HEK293 (cell line): ENCODE measurements around the gene RALA.

Experiments used
- CTCF ChIA-PET: fragments of 350-600 bp; formaldehyde crosslinking; extraction: SDS; loops from one replicate; lab custom pipeline; 2021; ENCODE audit warnings: antibody characterized with exemption; lab: Yijun Ruan, JAX
- POLR2A ChIA-PET: fragments of 300-600 bp; formaldehyde crosslinking; extraction: SDS; loops from one replicate; lab custom pipeline; 2020; ENCODE audit warnings: antibody characterized with exemption, inconsistent platforms; lab: Yijun Ruan, JAX
- H3K27ac ChIP-seq: fragments of 200-500 bp; sonication (Bioruptor generic); 2 replicates; pipeline ENCODE4 v1.5.1; 2014; ENCODE audit warnings: low read depth, low read length, control low read depth, inconsistent platforms; ENCODE audit errors: extremely low read depth
- H3K36me3 ChIP-seq, 2 experiments: fragments of 200-500 bp in 1 of 2; sonication (Bioruptor generic) in 1 of 2; 1 replicate in 1 of 2; 2 replicates in 1 of 2; pipeline ENCODE4 v1.5.1; 2014 to 2017; ENCODE audit warnings: inconsistent platforms in 2 of 2, low read length in 2 of 2; ENCODE audit not compliant: control insufficient read depth in 2 of 2, insufficient read depth in 1 of 2
- H3K4me1 ChIP-seq: fragments of 200-500 bp; sonication (Bioruptor generic); 2 replicates; pipeline ENCODE4 v1.5.1; 2014; ENCODE audit warnings: mild to moderate bottlenecking, low read length, inconsistent platforms; ENCODE audit not compliant: control insufficient read depth, insufficient read depth
- H3K4me3 ChIP-seq: 2 replicates; pipeline ENCODE4 v1.5.1; 2011; ENCODE audit warnings: low read depth, mild to moderate bottlenecking, control low read depth, low read length, moderate library complexity
- H3K9me3 ChIP-seq: fragments of 200-500 bp; sonication (Bioruptor generic); 2 replicates; pipeline ENCODE4 v1.5.1; 2014; ENCODE audit warnings: low read depth, low read length, inconsistent platforms; ENCODE audit not compliant: control insufficient read depth, insufficient read depth
- PATZ1 ChIP-seq: fragments of 450-650 bp; formaldehyde crosslinking; IDR thresholded peaks from 2 replicates; pipeline ENCODE4 v1.5.1; 2016; ENCODE audit warnings: missing biosample characterization, missing genetic modification characterization
- PRDM2 ChIP-seq: fragments of 450-650 bp; formaldehyde crosslinking; IDR thresholded peaks from 2 replicates; pipeline ENCODE4 v1.5.1; 2016; ENCODE audit warnings: missing biosample characterization, missing genetic modification characterization, borderline replicate concordance
- SCRT1 ChIP-seq: fragments of 450-650 bp; formaldehyde crosslinking; IDR thresholded peaks from 2 replicates; pipeline ENCODE4 v1.5.1; 2016; ENCODE audit warnings: missing biosample characterization, missing genetic modification characterization, borderline replicate concordance
- ZBTB44 ChIP-seq: fragments of 450-650 bp; IDR thresholded peaks from 2 replicates; pipeline ENCODE4 v1.5.1; 2018; ENCODE audit warnings: missing biosample characterization, mild to moderate bottlenecking, missing genetic modification characterization
- ZBTB6 ChIP-seq: fragments of 450-650 bp; formaldehyde crosslinking; IDR thresholded peaks from 2 replicates; pipeline ENCODE4 v1.5.1; 2017; ENCODE audit warnings: missing biosample characterization, missing genetic modification characterization
- ZBTB8A ChIP-seq: fragments of 450-650 bp; formaldehyde crosslinking; IDR thresholded peaks from 2 replicates; pipeline ENCODE4 v1.5.1; 2016; ENCODE audit warnings: missing biosample characterization, missing genetic modification characterization
- ZNF140 ChIP-seq: fragments of 450-650 bp; formaldehyde crosslinking; IDR thresholded peaks from 2 replicates; pipeline ENCODE4 v1.5.1; 2016; ENCODE audit warnings: missing biosample characterization, missing genetic modification characterization
- ZNF19 ChIP-seq: fragments of 450-650 bp; formaldehyde crosslinking; IDR thresholded peaks from 2 replicates; pipeline ENCODE4; 2016; ENCODE audit warnings: missing biosample characterization, missing genetic modification characterization, low read depth
- ZNF324 ChIP-seq: fragments of 450-650 bp; formaldehyde crosslinking; IDR thresholded peaks from 2 replicates; pipeline ENCODE4 v1.5.1; 2016; ENCODE audit warnings: missing biosample characterization, missing genetic modification characterization
- ZNF341 ChIP-seq: fragments of 450-650 bp; formaldehyde crosslinking; IDR thresholded peaks from 2 replicates; pipeline ENCODE4; 2016; ENCODE audit warnings: low read depth, missing biosample characterization, missing genetic modification characterization
- ZNF350 ChIP-seq: fragments of 450-650 bp; formaldehyde crosslinking; IDR thresholded peaks from 2 replicates; pipeline ENCODE4 v1.5.0; 2017; ENCODE audit warnings: missing biosample characterization, mild to moderate bottlenecking, missing genetic modification characterization
- ZNF362 ChIP-seq: fragments of 450-650 bp; formaldehyde crosslinking; IDR thresholded peaks from 2 replicates; pipeline ENCODE4 v1.5.1; 2016; ENCODE audit warnings: missing biosample characterization, missing genetic modification characterization
- ZNF626 ChIP-seq: fragments of 450-650 bp; sonication (Bioruptor Pico); formaldehyde crosslinking; IDR thresholded peaks from 2 replicates; pipeline ENCODE4 v1.5.1; 2018; ENCODE audit warnings: missing biosample characterization, missing genetic modification characterization, inconsistent platforms
- ZNF629 ChIP-seq: fragments of 450-650 bp; formaldehyde crosslinking; IDR thresholded peaks from 2 replicates; pipeline ENCODE4 v1.5.1; 2017; ENCODE audit warnings: missing biosample characterization, missing genetic modification characterization
- ZNF645 ChIP-seq: fragments of 450-650 bp; formaldehyde crosslinking; IDR thresholded peaks from 2 replicates; pipeline ENCODE4; 2016; ENCODE audit warnings: missing biosample characterization, missing genetic modification characterization
- ZNF677 ChIP-seq: fragments of 450-650 bp; IDR thresholded peaks from 2 replicates; pipeline ENCODE4 v1.5.0; 2018; ENCODE audit warnings: missing biosample characterization, mild to moderate bottlenecking, missing genetic modification characterization, moderate library complexity
- ZNF692 ChIP-seq: fragments of 450-650 bp; formaldehyde crosslinking; IDR thresholded peaks from 2 replicates; pipeline ENCODE4 v1.5.1; 2016; ENCODE audit warnings: missing biosample characterization, missing genetic modification characterization

Gene RALA

GRCh38 chr7:39709768-39710311 lies 86.5 kb downstream of the RALA start:
- H3K27ac ChIP-seq = no peak overlapping the region
- CTCF ChIA-PET = interaction anchor here (0.8 kb wide), 1 partner anchor 36 kb away, joined by 4 read pairs; no protein-coding TSS in a partner anchor
- H3K36me3 ChIP-seq = peaks cover 0 to 3% of the 10 kb centered on the region in 2 experiments; a peak in 1 of 3 replicates
- POLR2A ChIA-PET = interaction anchor here (0.8 kb wide), 1 partner anchor 87 kb away, joined by 3 read pairs; the partner anchor contains the start of gene RALA
- H3K4me1 ChIP-seq = no peaks in the 10 kb centered on the region
- H3K4me3 ChIP-seq = no peak overlapping the region
- no peaks in the 10 kb centered on the region for H3K9me3 ChIP-seq
- TF ChIP-seq ZNF692 = 0 out of 2 replicates have a peak, but pooled peaks have one; percentile 39
- 0 out of 2 replicates have a peak, but pooled peaks have one; percentile 15 for TF ChIP-seq ZBTB44 (tag by site-specific recombination)
- TF ChIP-seq ZNF19 (tag by site-specific recombination) = no peak

- CTCF ChIA-PET = no interaction called here
- no peak for TF ChIP-seq ZBTB6 (tag by site-specific recombination)
- no peak for TF ChIP-seq ZNF350 (tag by site-specific recombination)
- no peak for TF ChIP-seq ZNF362 (tag by site-specific recombination)
- no peak for TF ChIP-seq PRDM2
- no peak for TF ChIP-seq PATZ1 (tag by site-specific recombination)
- TF ChIP-seq ZNF324 (tag by site-specific recombination) = no peak
- TF ChIP-seq ZNF140 (tag by site-specific recombination) = no peak
- no peak for TF ChIP-seq ZNF341 (tag by site-specific recombination)
- TF ChIP-seq SCRT1 (tag by site-specific recombination) = no peak
- TF ChIP-seq ZNF629 = no peak
- no peak for TF ChIP-seq ZNF626 (tag by site-specific recombination)
- no peak for TF ChIP-seq ZBTB8A
- TF ChIP-seq ZNF645 (tag by site-specific recombination) = no peak
- TF ChIP-seq ZNF677 (tag by site-specific recombination) = no peak
- TF ChIP-seq, all 188 proteins: peak for 0
- Histone ChIP-seq H3K36me3 (no peaks in the 10 kb centered on the region), H3K27ac (no peak overlapping the region), H3K4me3 (no peak overlapping the region), H3K4me1 (no peaks in the 10 kb centered on the region), H3K9me3 (no peaks in the 10 kb centered on the region)
- POLR2A ChIA-PET = no interaction called here
These were observed 89.4 kb downstream of the RALA start for GRCh38 chr7:39712751-39713150.
